ENCODE measurements around the gene KCNIP2.

KCNIP2 gene

GRCh38 chr10:101851411-101852116 lies 8.0 kb upstream of the KCNIP2 start:
- DNase-seq (ENCODE audit: low read depth), result no peak

DNA sequence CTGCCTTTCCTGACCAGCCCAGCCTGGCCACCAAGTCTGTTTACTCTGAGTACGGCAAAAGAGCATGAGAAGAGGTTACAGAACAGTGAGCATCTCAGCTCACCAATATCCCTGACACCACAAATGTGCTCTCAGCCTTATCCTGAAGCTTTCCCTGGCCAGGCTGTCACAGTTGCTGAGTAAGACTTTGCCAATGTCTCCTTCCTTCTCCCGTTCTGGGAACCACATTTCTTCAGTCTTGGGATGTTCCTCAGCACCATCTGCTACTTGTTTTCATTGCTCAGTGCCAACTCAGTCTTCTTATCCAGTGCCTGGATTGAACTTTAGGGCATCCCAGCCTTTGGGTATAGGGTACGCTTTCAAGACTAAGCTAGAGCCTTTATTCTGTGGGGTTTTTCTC lies 7.1 kb upstream of the KCNIP2 start:
- no peak for DNase-seq (ENCODE audit: low read depth)

- no peak for DNase-seq (ENCODE audit: low read depth)
These were observed 5.3 kb upstream of the KCNIP2 start for GRCh38 chr10:101848894-101849351.

DNA sequence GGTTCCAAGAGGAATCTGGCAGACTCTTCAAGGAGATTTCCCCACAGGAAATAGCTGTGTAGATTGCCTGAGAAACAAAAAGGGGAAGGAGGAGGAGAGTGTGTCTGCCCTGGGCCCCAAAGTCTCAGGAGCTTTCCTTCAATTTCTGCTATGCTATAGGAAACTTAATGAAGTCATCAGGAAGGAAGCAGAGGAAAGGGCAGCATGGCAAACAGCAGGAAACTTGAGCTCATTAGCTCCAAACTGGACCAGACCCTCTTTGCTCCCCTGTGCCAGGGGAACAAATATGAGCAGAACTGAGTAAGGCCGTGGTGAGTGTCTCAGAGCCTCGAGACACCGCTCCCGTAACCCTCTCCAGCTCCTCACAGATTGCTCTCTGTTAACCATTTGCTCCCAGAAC lies 4.8 kb upstream of the KCNIP2 start:
- no peak for DNase-seq (ENCODE audit: low read depth)

DNA sequence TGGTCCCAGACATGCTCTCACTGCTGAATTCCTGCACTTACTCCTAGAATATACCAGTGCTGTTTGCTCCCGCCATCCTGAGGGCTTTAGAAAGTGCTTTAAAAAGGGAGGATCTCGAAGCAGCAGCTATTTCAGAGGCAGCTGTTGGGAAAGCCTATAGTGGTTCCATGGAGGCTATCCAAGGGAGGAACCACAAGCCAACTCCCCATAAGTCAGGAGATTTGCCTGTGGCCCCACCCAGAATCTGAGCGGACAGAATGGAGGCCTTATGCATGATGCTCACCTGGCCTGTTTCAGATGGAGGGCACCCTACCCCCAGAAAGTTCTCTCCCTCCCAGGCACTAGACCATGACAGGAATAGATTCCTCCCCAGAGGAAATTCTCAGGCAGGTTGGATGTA lies 2.3 kb upstream of the KCNIP2 start:
- no peak for DNase-seq (ENCODE audit: low read depth)

GRCh38 chr10:101841826-101842225 lies 1.8 kb downstream of the KCNIP2 start:
- no peak for DNase-seq (ENCODE audit: low read depth)

- peak; percentile 44 for DNase-seq (ENCODE audit: low read depth)
These were observed 2.7 kb downstream of the KCNIP2 start for GRCh38 chr10:101840741-101841453.

DNA sequence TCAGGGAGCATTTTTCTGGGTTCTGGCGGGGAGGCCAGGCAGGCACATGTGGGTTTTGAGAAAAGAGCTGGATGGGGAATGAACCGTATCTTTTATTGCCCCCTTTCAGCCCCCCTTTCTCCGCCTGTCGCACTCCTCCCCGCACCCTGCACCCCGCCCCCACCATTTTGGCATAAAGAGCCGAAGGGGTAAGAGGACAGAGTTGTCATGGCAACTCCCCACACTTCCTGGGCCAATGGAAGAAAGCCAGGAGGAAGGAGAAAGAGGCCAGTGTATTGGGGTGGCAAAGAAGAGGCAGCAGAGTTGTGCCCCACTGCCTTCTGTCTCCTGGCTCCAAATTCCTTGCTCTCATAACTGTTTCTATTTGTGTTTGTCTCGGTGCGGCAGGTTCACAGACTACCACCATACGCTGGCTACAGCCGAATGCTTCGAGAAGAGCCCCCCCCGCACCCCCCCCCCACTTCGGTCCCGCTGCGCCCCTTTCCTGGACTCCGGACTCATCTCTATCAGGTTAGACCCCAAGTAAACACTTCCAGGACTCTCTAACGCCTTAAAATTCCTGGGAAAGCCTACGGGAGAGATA lies 3.4 kb downstream of the KCNIP2 start:
- no peak for DNase-seq (ENCODE audit: low read depth)

GRCh38 chr10:101839416-101840063 lies 4.1 kb downstream of the KCNIP2 start:
- DNase-seq (ENCODE audit: low read depth), result peak; percentile 47

- DNase-seq (ENCODE audit: low read depth), result no peak
These were observed 4.6 kb downstream of the KCNIP2 start for GRCh38 chr10:101839002-101839401.

DNA sequence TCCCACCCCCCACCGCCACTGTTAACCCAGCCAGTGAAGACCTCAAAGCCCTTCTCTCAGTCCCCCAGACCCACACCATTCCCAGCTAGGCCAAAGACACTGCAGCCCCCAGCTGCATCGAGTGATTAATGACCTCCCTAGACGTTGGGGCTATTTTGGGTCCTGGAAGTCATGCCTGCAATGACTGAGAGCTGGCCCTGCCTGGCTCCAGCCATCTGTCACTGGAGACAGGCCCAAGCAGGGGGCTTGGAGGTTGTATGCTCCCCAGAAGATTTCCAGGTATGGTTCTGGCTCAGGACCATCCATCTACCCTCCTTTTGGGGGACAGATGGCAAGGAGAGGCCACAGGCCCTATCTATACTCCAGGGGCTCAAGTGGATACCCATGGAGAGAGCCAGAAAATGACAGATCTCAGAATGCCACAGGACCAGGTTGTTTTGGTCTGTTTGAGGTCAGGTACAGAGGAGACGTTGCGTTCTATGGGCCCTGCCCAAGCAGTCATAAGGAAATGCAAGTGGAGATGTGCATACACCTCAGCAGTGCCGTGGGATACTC lies 5.1 kb downstream of the KCNIP2 start:
- DNase-seq (ENCODE audit: low read depth), result no peak

DNA sequence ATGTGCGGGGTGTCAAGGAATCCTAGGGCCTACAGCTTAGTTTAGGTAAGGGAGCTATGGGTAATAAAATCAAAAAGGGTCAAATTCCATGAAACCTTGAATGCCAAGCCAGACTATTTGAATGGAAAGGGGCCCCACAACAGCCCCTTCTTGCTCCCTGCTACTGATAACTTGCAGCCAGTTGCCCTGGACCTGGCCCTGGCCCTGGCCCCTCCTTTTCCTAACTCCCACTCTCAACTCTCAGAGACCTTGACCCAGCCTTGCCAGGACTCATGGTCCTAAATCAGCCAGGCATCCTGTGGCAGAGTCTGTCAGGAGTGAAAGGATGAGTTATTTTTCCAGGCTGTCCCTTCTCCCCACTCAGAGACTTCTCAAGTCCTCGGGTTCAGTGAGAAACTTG lies 5.9 kb downstream of the KCNIP2 start:
- no peak for DNase-seq (ENCODE audit: low read depth)

- no peak for DNase-seq (ENCODE audit: low read depth)
These were observed 8.2 kb downstream of the KCNIP2 start for GRCh38 chr10:101835362-101835761.

DNA sequence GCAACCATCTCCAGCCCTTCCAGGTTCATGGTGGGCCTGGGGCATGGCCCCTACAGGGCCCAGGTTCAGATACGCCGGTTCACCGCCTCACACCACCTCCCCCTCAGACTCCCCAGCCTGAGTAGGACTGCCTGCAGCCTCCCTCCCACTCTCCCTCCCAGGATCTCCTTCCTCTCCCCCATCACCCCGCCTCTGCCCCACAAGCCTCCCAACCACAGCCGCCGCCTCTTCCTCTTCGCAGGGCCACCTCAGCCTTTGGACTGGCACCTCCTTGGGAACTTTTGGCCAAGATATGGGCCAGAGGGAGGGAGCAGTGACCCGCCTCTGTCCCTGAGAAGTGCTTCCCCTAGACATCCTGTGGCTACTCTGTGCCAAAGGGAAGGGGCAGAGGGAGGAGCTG lies 9.3 kb downstream of the KCNIP2 start:
- DNase-seq (ENCODE audit: low read depth), result no peak

DNA sequence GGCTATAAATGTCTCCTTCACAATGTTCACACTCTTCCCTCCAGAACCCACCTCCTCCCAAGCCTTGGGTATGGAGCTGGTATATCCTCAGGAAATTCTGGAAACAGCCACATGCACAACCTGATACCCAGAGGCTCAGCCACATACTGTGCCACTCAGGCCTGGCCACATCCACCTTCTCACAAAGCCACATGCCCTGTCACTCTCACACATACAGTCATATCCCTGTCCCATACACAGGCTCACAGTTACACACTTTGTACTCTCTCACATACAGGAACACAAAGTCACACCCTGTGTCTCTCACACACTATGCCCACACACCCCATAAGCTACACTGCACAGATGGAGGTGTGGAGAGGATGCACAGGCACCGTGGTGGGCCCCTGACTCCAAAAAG lies 10.1 kb downstream of the KCNIP2 start:
- DNase-seq (ENCODE audit: low read depth), result no peak

DNA sequence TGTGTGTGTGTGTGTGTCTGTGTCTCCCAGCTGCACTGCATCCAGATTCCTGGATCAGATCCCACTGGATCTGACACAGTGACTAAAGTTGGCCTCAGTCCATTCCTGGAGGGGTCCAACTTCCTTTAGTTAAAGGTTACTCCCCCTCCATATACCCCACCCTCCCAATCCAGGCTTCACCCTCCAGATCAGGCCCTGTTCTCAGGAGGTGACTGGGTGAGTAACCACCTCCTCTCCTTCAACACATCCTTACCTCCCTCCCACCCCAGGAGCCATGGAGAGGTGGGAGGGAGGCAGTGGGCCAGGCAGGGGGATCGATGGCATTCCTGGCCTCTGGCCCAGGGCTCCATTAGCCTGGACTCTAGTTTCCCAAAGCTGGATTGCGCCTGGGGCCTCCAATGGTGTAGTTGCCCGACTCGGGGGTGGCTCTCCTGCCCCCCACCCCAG lies 11.3 kb downstream of the KCNIP2 start:
- no peak for DNase-seq (ENCODE audit: low read depth)

GRCh38 chr10:101831169-101831811 lies 12.3 kb downstream of the KCNIP2 start:
- no peak for DNase-seq (ENCODE audit: low read depth)

- DNase-seq (ENCODE audit: low read depth), result peak; percentile 94
These were observed 13.1 kb downstream of the KCNIP2 start for GRCh38 chr10:101830322-101831168.

DNA sequence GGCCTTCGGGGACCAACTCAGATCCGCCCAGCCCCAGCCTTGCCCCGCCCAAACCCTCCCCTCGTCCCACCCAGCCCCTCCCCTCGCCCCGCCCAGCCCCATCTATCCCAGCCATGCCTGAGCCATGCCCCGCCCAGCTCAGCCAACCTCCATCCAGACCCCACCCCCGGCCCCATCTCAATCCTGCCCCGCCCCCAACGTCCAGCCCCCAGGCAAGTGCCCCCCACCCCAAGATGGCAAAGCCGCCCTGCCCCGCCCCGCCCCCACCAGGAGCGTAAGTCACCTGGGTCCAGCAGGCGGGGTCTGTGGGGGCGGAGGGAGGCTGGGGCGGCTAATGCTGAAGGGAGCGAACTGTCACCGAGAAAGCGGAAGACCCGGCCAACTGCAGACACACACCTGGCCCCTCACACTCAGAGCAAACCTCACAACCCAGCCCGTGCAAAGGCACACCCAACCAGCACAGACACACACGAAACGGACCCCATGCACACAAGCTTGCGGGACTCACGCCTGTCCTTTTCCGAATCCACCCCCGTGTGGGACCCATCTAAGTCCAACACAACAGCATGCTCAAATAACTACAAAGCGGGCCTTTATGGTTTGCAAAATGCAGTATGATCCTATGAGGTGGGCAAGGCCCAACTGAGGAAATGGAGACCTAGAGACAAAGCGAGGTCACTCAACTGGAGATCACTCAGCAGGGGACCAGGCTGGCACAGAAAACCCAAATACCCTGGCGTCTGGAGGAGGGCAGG lies 13.9 kb downstream of the KCNIP2 start:
- peak; percentile 64 for DNase-seq (ENCODE audit: low read depth)

Data from stimulated activated CD4-positive, alpha-beta T cell treated with anti-CD3 and anti-CD28 coated beads, Interleukin-2, amount 100 ng/mL, for 4 hours (primary cell).